ENCODE measurements around the gene ALG12.

The ALG12 gene

GRCh38 chr22:49906799-49907290 lies 11.4 kb downstream of the ALG12 start:
- Histone ChIP-seq H3K4me2 (ENCODE audit: low read depth, low read length, poor library complexity, severe bottlenecking) (no peak overlapping the region), H3K9me2 (replicated peaks; ENCODE audit: insufficient read depth, low read length) (no peaks in the 10 kb centered on the region), H3K36me3 (ENCODE audit: low read length) (peaks cover 5% of the 10 kb centered on the region; the same call in 1 of the 2 replicates), H3K4me3 (ENCODE audit: insufficient read depth, low read length, poor library complexity, severe bottlenecking) (no peak overlapping the region), H3K27me3 (ENCODE audit: low read length) (no peaks in the 10 kb centered on the region), H3K79me2 (ENCODE audit: insufficient read depth, low read length) (no peaks in the 10 kb centered on the region), H4K20me1 (ENCODE audit: low read depth, low read length) (no peaks in the 10 kb centered on the region), H2AFZ (ENCODE audit: low read depth, low read length, severe bottlenecking) (no peak overlapping the region), H3K27ac (ENCODE audit: low read depth, low read length) (no peak overlapping the region), H3K9me3 (ENCODE audit: insufficient read depth, low read length) (no peaks in the 10 kb centered on the region), H3K9ac (ENCODE audit: low read length) (no peak overlapping the region), H3F3A (ENCODE audit: insufficient read depth) (no peaks in the 10 kb centered on the region)
- TF ChIP-seq CTCF (IDR thresholded peaks at IDR 0.05; ENCODE audit: insufficient read depth, low read length, poor library complexity, severe bottlenecking): no peak
- TF ChIP-seq EZH2phosphoT487 (conservative IDR thresholded peaks at IDR 0.05; ENCODE audit: low read length): no peak

GRCh38 chr22:49906071-49906798 lies 12.0 kb downstream of the ALG12 start:
- Histone ChIP-seq H2AFZ (ENCODE audit: low read depth, low read length, severe bottlenecking) (no peak overlapping the region), H3K27me3 (ENCODE audit: low read length) (no peaks in the 10 kb centered on the region), H3F3A (ENCODE audit: insufficient read depth) (no peaks in the 10 kb centered on the region), H3K9me2 (replicated peaks; ENCODE audit: insufficient read depth, low read length) (no peaks in the 10 kb centered on the region), H4K20me1 (ENCODE audit: low read depth, low read length) (no peaks in the 10 kb centered on the region), H3K4me2 (ENCODE audit: low read depth, low read length, poor library complexity, severe bottlenecking) (no peak overlapping the region), H3K4me3 (ENCODE audit: insufficient read depth, low read length, poor library complexity, severe bottlenecking) (no peak overlapping the region), H3K79me2 (ENCODE audit: insufficient read depth, low read length) (no peaks in the 10 kb centered on the region), H3K27ac (ENCODE audit: low read depth, low read length) (no peak overlapping the region), H3K36me3 (ENCODE audit: low read length) (peaks cover 8% of the 10 kb centered on the region; the same call in 1 of the 2 replicates), H3K9me3 (ENCODE audit: insufficient read depth, low read length) (no peaks in the 10 kb centered on the region), H3K9ac (ENCODE audit: low read length) (no peak overlapping the region)
- TF ChIP-seq EZH2phosphoT487 (conservative IDR thresholded peaks at IDR 0.05; ENCODE audit: low read length) (no peak), CTCF (IDR thresholded peaks at IDR 0.05; ENCODE audit: insufficient read depth, low read length, poor library complexity, severe bottlenecking) (no peak)

- no peak overlapping the region for H3K4me3 ChIP-seq (ENCODE audit: insufficient read depth, low read length, poor library complexity, severe bottlenecking)
- no peaks in the 10 kb centered on the region for H3K79me2 ChIP-seq (ENCODE audit: insufficient read depth, low read length)
- H3K9me2 ChIP-seq (replicated peaks; ENCODE audit: insufficient read depth, low read length): no peaks in the 10 kb centered on the region
- no peak overlapping the region for H3K27ac ChIP-seq (ENCODE audit: low read depth, low read length)
- H3K27me3 ChIP-seq (ENCODE audit: low read length): no peaks in the 10 kb centered on the region
- H2AFZ ChIP-seq (ENCODE audit: low read depth, low read length, severe bottlenecking): no peak overlapping the region
- no peaks in the 10 kb centered on the region for H4K20me1 ChIP-seq (ENCODE audit: low read depth, low read length)
- H3K9ac ChIP-seq (ENCODE audit: low read length): no peak overlapping the region
- H3F3A ChIP-seq (ENCODE audit: insufficient read depth): no peaks in the 10 kb centered on the region
- peaks cover 8% of the 10 kb centered on the region; the same call in 1 of the 2 replicates for H3K36me3 ChIP-seq (ENCODE audit: low read length)
- no peak overlapping the region for H3K4me2 ChIP-seq (ENCODE audit: low read depth, low read length, poor library complexity, severe bottlenecking)
- no peaks in the 10 kb centered on the region for H3K9me3 ChIP-seq (ENCODE audit: insufficient read depth, low read length)
- TF ChIP-seq EZH2phosphoT487 (conservative IDR thresholded peaks at IDR 0.05; ENCODE audit: low read length): no peak
- TF ChIP-seq CTCF (IDR thresholded peaks at IDR 0.05; ENCODE audit: insufficient read depth, low read length, poor library complexity, severe bottlenecking): no peak
These were observed 12.8 kb downstream of the ALG12 start for GRCh38 chr22:49905465-49905864.

All from SU-DHL-6 (cell line).